Measurements from ENCODE around the gene PIWIL4. TPM values are rescaled to one million over a fixed set of nuclear protein-coding genes. Genes with fewer than 3 reads are reported as not detected.

Gene PIWIL4
- total RNA-seq, 1 experiment from 2014 or later: not detected

DNA sequence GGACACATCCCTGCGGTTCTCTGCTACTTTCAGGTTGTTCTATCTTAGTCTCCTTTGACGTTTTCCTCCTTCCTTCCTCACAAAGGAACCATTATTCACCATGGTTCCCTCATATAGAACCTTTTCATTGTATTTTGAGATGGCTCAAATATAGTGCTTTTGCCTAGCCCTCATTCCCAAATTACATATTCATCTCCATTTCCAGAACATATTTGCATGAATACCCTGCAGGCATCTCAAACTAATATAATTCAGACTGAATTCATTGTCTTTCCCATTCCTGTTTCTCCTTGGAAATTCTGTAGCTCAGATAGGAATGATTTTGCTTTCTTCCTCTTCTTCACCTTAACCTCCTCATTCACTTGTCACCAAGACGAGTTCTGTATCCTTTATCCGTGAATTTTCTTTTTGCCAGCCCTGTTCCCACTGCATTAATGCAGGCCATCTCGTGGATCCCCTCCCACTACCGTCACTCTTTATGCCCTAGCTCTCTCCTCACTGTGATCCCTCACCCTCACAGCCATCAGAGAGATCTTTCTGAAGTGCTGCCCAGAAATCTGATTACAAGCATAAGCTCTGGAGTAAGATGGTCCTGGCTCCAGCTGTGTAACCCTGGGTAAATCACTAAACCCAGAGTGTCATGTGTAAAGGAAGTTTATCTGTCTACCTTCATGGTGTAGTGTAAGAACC is 23.3 kb downstream of the PIWIL4 start:
- no peak overlapping the region for H4K5ac ChIP-seq (ENCODE audit: insufficient read length, low read depth, low read length)
- H4K20me1 ChIP-seq (ENCODE audit: control insufficient read depth, insufficient read depth, insufficient read length): no peaks in the 10 kb centered on the region
- H3K4me1 ChIP-seq (ENCODE audit: insufficient read depth, low read length): no peaks in the 10 kb centered on the region
- H4K91ac ChIP-seq (ENCODE audit: insufficient read length, low read depth, low read length): no peak overlapping the region
- Mint-ChIP-seq H3K9me3 (no peaks in the 10 kb centered on the region), H3K27ac (no peak overlapping the region), H3K36me3 (ENCODE audit: insufficient read depth in 1 of 3, low read depth in 3 of 3) (no peaks in the 10 kb centered on the region), H3K4me1 (no peaks in the 10 kb centered on the region), H3K4me3 (no peak overlapping the region), H3K27me3 (ENCODE audit: low read depth) (peaks cover 14% of the 10 kb centered on the region)
- H3K79me1 ChIP-seq (ENCODE audit: insufficient read depth, low read depth, low read length, poor library complexity, severe bottlenecking): no peaks in the 10 kb centered on the region
- H4K8ac ChIP-seq (replicated peaks; ENCODE audit: insufficient read length, low read depth, low read length): no peak overlapping the region
- no peaks in the 10 kb centered on the region for H3K9me3 ChIP-seq (ENCODE audit: control insufficient read depth, low read depth, low read length)
- H3K23ac ChIP-seq (ENCODE audit: insufficient read length, low read depth, low read length): no peak overlapping the region
- H2BK120ac ChIP-seq (ENCODE audit: low read depth, low read length, poor library complexity, severe bottlenecking): no peak overlapping the region
- no peak for TF ChIP-seq CTCF (conservative IDR thresholded peaks at IDR 0.05)
- H3K79me2 ChIP-seq (ENCODE audit: insufficient read depth, low read length): no peaks in the 10 kb centered on the region
- H2AFZ ChIP-seq (ENCODE audit: low read length): no peak overlapping the region
- no peak overlapping the region for H2AK5ac ChIP-seq (ENCODE audit: insufficient read length, low read length)
- H3K4me2 ChIP-seq (ENCODE audit: insufficient read depth, insufficient read length, low read length): no peak overlapping the region
- H3K23me2 ChIP-seq (ENCODE audit: insufficient read length, low read depth, low read length, poor library complexity, severe bottlenecking): no peaks in the 10 kb centered on the region
- H3K27ac ChIP-seq (ENCODE audit: insufficient read length, low read depth, low read length): no peak overlapping the region
- no peak overlapping the region for H3T11ph ChIP-seq (ENCODE audit: low read length)
- no peak overlapping the region for H3K56ac ChIP-seq (ENCODE audit: insufficient read length, low read depth, low read length)
- no peak overlapping the region for H3K4ac ChIP-seq (ENCODE audit: low read depth, low read length)
- no peak overlapping the region for H2BK5ac ChIP-seq (ENCODE audit: insufficient read length, low read length)
- H2BK12ac ChIP-seq (ENCODE audit: insufficient read length, low read depth, low read length): no peak overlapping the region
- H2BK20ac ChIP-seq (ENCODE audit: low read depth, low read length, poor library complexity, severe bottlenecking): no peak overlapping the region
- no peak overlapping the region for H2BK15ac ChIP-seq (ENCODE audit: low read depth, low read length)
- no peak for DNase-seq
- H3K18ac ChIP-seq (ENCODE audit: insufficient read length, low read depth, low read length): no peak overlapping the region
- no peaks in the 10 kb centered on the region for H3K27me3 ChIP-seq (ENCODE audit: insufficient read depth, low read length)
- no CpG with 5 or more reads among the region's 6 CpGs for WGBS (ENCODE audit: extremely low coverage, insufficient read length, low lambda C conversion rate)
- no peak overlapping the region for H3K9ac ChIP-seq (ENCODE audit: extremely low read depth, insufficient read length, low read length)
- no peak overlapping the region for H3K14ac ChIP-seq (ENCODE audit: insufficient read depth, low read length)
